ENCODE measurements around the gene CCNT1.
"Not testable (repeated sequence)": the region's sequence is repeated elsewhere in the genome, so short reads cannot be mapped to it uniquely, and the experiment has no call there.

CCNT1 gene

GRCh38 chr12:48716493-48717251 is at the start of gene CCNT1:
Gene CCNT1 (minus strand): TSS chr12:48716707. CDS start chr12:48716675, 32 bp downstream.
- peak; percentile 99 for DNase-seq

- no peak for DNase-seq
Measured at GRCh38 chr12:48765753-48766162, 49.3 kb upstream of the CCNT1 start.

GRCh38 chr12:48764521-48764920 is 48.0 kb upstream of the CCNT1 start:
- DNase-seq = no peak

DNA sequence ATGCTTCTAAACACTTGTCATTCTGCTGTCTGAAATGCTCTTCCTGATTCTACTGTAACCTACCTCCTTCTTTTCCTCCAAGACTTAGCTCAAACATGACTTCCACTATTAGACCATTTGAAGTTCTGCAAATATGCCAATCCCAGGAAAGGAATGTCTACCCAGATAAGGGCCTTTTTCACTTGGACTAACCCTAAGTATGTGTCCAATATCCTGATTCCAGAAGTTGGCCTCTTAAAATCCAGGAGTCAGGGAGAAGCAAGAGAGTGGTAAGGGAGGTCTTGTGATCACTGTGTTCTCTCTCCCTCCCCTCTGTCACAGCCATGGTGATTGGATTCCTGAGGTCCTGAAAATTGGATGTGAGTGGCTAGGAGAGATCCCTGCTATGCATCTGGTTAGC is 42.2 kb upstream of the CCNT1 start:
- DNase-seq = no peak

- no peak for DNase-seq
Measured at GRCh38 chr12:48758186-48758585, 41.7 kb upstream of the CCNT1 start.

DNA sequence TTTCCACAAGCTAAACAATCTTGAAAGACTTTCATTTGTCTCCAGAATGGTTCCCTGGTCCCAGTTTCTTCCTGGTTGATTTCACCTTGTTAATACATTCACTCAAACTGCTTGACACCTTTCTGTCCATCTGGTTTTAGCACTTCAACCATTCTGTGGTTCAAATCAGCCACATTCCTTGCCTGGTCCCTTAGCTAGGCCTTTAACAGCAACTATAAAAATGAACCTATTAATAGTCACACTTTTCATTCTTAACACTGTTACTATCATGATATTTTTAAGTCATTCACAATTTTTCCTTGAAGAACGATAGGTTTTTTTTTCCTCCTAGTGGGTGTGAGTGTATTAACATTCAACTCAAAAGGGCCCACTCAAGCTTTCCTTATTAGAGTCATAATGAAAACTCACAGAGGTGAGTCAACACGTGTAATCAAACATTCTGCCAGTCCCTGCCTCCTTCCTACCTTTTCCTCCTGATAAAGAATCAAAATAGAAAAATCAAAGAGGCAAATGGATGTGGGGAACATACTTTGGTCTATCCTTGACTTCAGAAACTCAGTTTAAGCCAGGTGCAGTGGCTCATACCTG is 34.4 kb upstream of the CCNT1 start:
- DNase-seq = no peak

DNA sequence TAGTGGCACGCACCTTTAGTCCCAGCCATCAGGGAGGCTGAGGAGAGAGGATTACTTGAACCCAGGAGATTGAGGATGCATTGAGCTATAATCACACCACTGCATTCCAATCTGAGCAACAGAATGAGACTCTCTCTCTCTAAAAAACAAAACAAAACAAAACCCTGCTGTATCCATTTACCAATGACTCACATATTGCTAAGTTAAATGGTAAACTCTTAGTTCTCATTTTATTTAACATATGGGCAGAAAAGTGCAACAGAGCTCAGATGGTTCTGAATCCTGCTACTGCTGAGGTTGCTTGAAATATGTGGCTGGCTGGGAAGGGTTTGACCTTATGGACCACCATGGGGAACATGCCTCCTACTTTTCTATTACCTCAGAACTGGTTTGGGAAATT is 33.7 kb upstream of the CCNT1 start:
- no peak for DNase-seq

DNA sequence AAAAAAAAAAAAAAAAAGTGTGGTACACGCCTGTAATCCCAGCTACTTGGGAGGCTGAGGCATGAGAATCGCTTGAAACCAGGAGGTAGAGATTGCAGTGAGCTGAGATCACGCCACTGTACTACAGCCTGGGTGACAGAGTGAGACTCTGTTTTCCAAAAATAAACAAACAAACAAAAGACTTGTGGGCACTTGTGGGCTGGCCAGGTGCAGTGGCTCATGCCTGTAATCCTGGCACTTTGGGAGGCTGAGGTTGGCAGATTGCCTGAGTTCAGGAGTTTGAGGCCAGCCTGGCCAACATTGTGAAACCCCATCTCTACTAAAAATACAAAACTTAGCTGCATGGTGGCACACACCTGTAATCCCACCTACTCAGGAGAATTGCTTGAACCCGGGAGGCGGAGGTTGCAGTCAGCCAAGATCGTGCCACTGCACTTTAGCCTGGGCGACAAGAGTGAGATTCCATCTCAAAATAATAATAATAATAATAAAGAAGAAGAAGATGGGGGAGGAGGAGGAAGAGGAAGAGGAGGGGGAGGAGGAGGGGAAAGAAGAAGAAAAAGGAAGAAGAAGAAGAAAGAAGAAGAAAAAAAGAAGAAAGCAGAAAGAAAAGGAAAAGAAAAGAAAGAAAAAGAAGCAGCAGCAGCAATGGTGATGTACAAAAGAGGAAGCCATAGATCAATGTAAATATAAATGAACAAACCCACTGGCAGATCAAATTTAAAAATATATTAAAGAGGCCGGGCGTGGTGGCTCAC is 27.9 kb upstream of the CCNT1 start:
- DNase-seq = no peak

GRCh38 chr12:48739618-48740269 is 23.2 kb upstream of the CCNT1 start:
- DNase-seq = no peak

DNA sequence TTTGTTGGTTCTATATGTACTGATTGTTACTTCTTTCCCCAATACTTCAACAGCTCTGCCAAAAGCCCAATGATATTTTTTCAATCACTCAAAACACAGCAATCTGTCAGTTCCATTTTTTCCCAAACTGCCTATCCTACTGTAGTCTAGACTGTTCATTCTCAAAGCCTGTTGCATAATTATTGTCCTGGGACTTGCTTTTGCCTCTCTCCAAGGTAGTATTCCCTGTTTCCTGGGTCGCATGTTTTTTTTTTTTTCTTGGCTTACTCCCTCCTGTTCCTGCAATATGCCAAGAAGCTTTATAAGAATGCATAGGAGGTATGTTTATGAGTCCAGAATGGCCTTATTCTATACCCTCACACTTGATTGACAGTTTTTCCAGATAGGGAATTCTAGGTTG is 19.9 kb upstream of the CCNT1 start:
- DNase-seq = no peak

GRCh38 chr12:48728807-48729206 is 12.3 kb upstream of the CCNT1 start:
- DNase-seq = no peak

DNA sequence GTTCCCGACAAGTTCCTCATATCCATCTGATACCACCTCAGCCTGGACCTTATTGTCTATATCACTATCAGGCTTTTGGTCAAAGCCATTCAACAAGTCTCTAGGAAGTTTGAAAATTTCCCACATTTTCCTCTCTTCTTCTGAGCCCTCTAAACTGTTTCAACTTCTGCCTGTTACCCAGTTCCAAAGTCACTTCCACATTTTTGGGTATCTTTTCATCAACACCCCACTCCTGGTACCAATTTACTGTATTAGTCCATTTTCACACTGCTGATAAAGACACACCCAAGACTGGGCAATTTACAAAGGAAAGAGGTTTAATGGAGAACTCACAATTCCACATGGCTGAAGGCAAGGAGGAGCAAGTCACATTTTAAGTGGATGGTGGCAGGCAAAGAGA is 4.2 kb upstream of the CCNT1 start:
- DNase-seq = not testable (repeated sequence)

GRCh38 chr12:48720171-48720570 is 3.7 kb upstream of the CCNT1 start:
- DNase-seq = not testable (repeated sequence)

- DNase-seq = not testable (repeated sequence)
Measured at GRCh38 chr12:48719002-48719401, 2.5 kb upstream of the CCNT1 start.

DNA sequence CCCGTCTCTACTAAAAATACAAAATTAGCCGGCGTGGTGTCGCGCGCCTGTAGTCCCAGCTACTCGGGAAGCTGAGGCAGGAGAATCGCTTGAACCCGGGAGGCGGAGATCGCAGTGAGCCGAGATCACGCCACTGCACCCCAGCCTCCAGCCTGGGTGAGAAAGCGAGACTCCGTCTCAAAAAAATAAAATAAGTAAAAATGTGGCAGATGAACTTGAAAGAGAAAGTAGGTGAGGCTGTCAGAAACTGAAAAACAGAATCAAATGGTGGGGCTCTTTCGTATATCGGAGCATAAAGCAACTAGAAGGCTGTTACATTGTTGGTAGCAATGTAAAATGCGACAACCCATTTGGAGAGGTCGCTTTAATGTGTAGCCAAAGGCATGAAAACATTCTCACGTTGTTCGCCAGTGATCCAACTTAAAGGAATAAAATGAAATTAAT is 767 bp upstream of the CCNT1 start:
- DNase-seq = no peak

DNA sequence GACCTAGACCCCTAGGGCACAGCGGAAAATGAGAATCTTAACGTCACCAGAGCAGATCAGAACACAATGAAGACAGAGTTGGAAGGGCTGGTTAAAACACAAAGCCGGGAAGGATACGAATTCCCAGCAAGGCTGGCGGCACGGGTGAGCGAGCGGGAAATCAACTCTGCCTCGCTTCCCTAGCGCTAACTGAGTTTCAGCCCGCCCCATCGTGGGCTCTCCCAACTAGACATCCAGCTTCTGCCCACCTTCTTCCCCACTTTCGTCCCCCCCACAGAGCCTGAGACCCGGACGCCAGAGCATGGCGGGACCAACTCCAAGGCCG is 377 bp downstream of the CCNT1 start:
- no peak for DNase-seq

DNA sequence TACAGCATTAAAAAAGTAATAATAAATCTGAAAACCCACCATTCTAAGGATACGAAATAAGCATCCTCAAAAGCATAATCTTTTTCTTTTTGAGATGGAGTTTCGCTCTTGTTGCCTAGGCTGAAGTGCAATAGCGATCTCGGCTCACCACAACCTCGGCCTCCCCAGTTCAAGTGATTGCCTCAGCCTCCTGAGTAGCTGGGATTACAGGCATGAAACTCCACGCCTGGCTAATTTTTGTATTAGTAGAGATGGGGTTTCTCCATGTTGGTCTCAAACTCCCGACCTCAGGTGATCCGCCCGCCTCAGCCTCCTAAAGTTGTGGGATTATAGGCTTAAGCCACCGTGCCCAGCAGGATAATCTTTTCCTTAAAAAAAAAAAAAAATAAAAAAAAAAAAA is 4.3 kb downstream of the CCNT1 start:
- DNase-seq = no peak

DNA sequence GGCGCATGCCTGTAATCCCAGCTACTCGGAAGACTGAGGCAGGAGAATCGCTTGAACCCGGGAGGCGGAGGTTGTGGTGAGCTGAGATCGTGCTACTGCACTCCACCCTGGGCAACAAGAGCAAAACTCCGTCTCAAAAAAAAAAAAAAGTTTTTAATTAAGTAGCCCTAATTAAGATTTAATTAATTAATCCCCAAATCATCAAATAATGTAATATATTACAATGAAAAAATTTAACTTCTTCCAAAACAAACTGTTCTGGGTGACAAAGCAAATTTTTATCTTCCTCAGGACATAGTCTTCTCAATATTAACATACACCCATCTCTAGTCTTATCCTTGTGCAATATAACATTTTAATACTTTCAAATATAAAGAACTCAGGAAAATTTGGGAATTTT is 17.7 kb downstream of the CCNT1 start:
- DNase-seq = not testable (repeated sequence)

DNA sequence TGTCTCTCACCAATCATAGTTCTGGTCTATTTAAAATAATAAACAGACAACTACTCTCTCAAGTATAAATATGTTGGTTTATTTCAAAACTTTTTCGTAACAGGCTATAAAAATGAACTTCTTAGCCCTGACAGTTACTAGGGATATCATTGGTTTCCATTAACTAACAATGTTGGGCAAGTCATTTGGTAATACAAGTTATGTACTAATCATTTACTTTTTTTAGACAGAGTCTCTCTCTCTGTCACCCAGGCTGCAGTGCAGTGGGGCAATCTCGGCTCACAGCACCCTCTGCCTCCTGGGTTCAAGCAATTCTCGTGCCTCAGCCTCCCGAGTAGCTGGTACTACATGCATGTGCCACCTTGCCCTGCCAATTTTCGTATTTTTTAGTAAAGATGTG is 19.9 kb downstream of the CCNT1 start:
- no peak for DNase-seq

DNA sequence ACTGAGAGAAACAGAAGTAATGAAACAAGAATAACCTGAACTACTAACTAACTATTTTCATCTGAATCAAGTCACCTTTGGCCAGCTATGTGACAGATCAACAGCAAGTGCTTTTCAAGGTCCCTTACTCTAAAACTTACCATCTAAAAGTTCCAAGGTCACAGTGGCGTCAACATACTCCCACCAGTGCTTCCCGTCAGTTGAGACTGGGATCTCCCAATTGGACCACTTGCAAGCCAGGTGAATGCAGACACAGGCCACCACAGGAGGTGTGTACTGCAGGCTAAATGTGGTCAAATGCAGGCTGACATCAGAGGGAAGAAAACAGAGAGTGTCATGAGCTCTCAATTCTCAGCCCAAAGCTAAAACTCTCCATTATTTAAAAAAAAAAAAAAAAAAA is 20.6 kb downstream of the CCNT1 start:
- no peak for DNase-seq

- DNase-seq = no peak
Measured at GRCh38 chr12:48694038-48694437, 22.5 kb downstream of the CCNT1 start.

GRCh38 chr12:48693572-48693971 is 22.9 kb downstream of the CCNT1 start:
- DNase-seq = no peak

DNA sequence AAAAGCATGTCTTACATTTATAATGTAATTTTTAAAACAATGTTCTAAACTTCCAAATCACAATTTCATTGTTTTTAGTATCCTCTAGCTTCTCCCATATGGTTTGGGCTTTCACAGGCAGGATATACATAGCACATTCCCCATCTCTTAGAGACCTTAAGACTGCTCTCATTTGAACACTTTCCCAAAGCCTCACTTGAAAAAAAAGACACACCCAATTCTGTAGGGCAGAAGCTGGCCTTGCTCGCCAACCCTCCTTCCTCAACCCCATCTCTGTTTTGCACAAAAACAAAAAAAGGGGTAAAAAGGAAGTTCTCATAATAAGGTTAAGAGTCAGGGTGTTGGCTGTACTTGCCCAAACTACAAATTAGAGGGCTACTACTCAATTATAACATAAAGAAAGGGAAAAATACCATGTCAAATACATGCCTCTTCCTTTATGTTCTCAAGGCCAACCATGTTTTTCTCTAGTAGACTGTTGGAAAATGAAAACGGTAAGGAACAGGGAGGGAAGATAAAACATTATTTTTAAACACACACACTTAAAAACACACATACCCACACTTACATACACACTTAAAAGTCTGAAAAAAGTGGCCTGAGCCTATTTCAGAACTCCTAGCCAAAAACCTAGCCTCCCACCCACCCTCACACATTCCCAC is 24.6 kb downstream of the CCNT1 start:
- DNase-seq = no peak

All from left hindlimb (tissue), 1 donor.